T-helper 2 cell treated with Interferon-gamma antibody and Interleukin-4, amounts not matched to agents 5 μg/mL and 100 μg/mL, for 36 hours (primary cell): Measurements from ENCODE around the gene FCN1.
"Not testable (repeated sequence)": the region's sequence is repeated elsewhere in the genome, so short reads cannot be mapped to it uniquely, and the experiment has no call there.

Experiments used
- DNase-seq: peaks from one replicate; pipeline ENCODE4 v3.0.0; 2021; ENCODE audit warnings: low spot score
- H3K27ac Mint-ChIP-seq: one replicate; pipeline ENCODE4 v1.8.0; 2021; ENCODE audit warnings: mild to moderate bottlenecking, mixed read lengths
- H3K27me3 Mint-ChIP-seq: one replicate; pipeline ENCODE4 v1.8.0; 2021; ENCODE audit warnings: low read depth, mixed read lengths
- H3K36me3 Mint-ChIP-seq: one replicate; pipeline ENCODE4 v1.8.0; 2021; ENCODE audit warnings: low read depth, mixed read lengths
- H3K4me1 Mint-ChIP-seq: one replicate; pipeline ENCODE4 v1.8.0; 2021; ENCODE audit warnings: low read depth, mixed read lengths
- H3K4me3 Mint-ChIP-seq: one replicate; pipeline ENCODE4 v1.8.0; 2022; ENCODE audit warnings: mild to moderate bottlenecking, moderate library complexity, mixed read lengths
- H3K9me3 Mint-ChIP-seq: one replicate; pipeline ENCODE4 v1.8.0; 2021; ENCODE audit warnings: mixed read lengths

FCN1 gene

GRCh38 chr9:134959126-134959970 lies 41.6 kb upstream of the FCN1 start:
- H3K27ac Mint-ChIP-seq = no peak overlapping the region
- no peaks in the 10 kb centered on the region for H3K9me3 Mint-ChIP-seq
- H3K27me3 Mint-ChIP-seq = no peaks in the 10 kb centered on the region
- H3K4me1 Mint-ChIP-seq = no peaks in the 10 kb centered on the region
- no peaks in the 10 kb centered on the region for H3K36me3 Mint-ChIP-seq
- no peak overlapping the region for H3K4me3 Mint-ChIP-seq
- DNase-seq = no peak

GRCh38 chr9:134957945-134958227 lies 40.2 kb upstream of the FCN1 start:
- Mint-ChIP-seq H3K27ac (no peak overlapping the region), H3K4me3 (no peak overlapping the region), H3K4me1 (no peaks in the 10 kb centered on the region), H3K9me3 (no peaks in the 10 kb centered on the region), H3K27me3 (no peaks in the 10 kb centered on the region), H3K36me3 (no peaks in the 10 kb centered on the region)
- DNase-seq = no peak

GRCh38 chr9:134957165-134957944 lies 39.6 kb upstream of the FCN1 start:
- Mint-ChIP-seq H3K4me3 (no peak overlapping the region), H3K27me3 (no peaks in the 10 kb centered on the region), H3K9me3 (no peaks in the 10 kb centered on the region), H3K4me1 (no peaks in the 10 kb centered on the region), H3K27ac (no peak overlapping the region), H3K36me3 (no peaks in the 10 kb centered on the region)
- DNase-seq = no peak

- not testable (repeated sequence) for H3K9me3 Mint-ChIP-seq, DNase-seq, H3K4me3 Mint-ChIP-seq, H3K27ac Mint-ChIP-seq, H3K4me1 Mint-ChIP-seq, H3K27me3 Mint-ChIP-seq, H3K36me3 Mint-ChIP-seq
Measured at GRCh38 chr9:134956387-134956786, 38.7 kb upstream of the FCN1 start.

- no peaks in the 10 kb centered on the region for H3K36me3 Mint-ChIP-seq
- H3K4me3 Mint-ChIP-seq = no peak overlapping the region
- DNase-seq = no peak
- no peak overlapping the region for H3K27ac Mint-ChIP-seq
- no peaks in the 10 kb centered on the region for H3K4me1 Mint-ChIP-seq
- H3K27me3 Mint-ChIP-seq = no peaks in the 10 kb centered on the region
- H3K9me3 Mint-ChIP-seq = no peaks in the 10 kb centered on the region
Measured at GRCh38 chr9:134955801-134956200, 38.1 kb upstream of the FCN1 start.

GRCh38 chr9:134955156-134955555 lies 37.4 kb upstream of the FCN1 start:
- no peak for DNase-seq
- Mint-ChIP-seq H3K4me3 (no peak overlapping the region), H3K9me3 (no peaks in the 10 kb centered on the region), H3K4me1 (no peaks in the 10 kb centered on the region), H3K36me3 (no peaks in the 10 kb centered on the region), H3K27me3 (no peaks in the 10 kb centered on the region), H3K27ac (no peak overlapping the region)

GRCh38 chr9:134951994-134952393 lies 34.3 kb upstream of the FCN1 start:
- Mint-ChIP-seq H3K4me3 (no peak overlapping the region), H3K27me3 (no peaks in the 10 kb centered on the region), H3K4me1 (no peaks in the 10 kb centered on the region), H3K36me3 (no peaks in the 10 kb centered on the region), H3K27ac (no peak overlapping the region), H3K9me3 (no peaks in the 10 kb centered on the region)
- DNase-seq = no peak

- Mint-ChIP-seq H3K4me3 (no peak overlapping the region), H3K9me3 (no peaks in the 10 kb centered on the region), H3K27me3 (no peaks in the 10 kb centered on the region), H3K36me3 (no peaks in the 10 kb centered on the region), H3K4me1 (no peaks in the 10 kb centered on the region), H3K27ac (no peak overlapping the region)
- DNase-seq = no peak
Measured at GRCh38 chr9:134951461-134951860, 33.7 kb upstream of the FCN1 start.

- Mint-ChIP-seq H3K4me1 (no peaks in the 10 kb centered on the region), H3K27me3 (no peaks in the 10 kb centered on the region), H3K4me3 (no peak overlapping the region), H3K9me3 (no peaks in the 10 kb centered on the region), H3K36me3 (no peaks in the 10 kb centered on the region), H3K27ac (no peak overlapping the region)
- DNase-seq = no peak
Measured at GRCh38 chr9:134950386-134951210, 32.9 kb upstream of the FCN1 start.

- DNase-seq = no peak
- no peaks in the 10 kb centered on the region for H3K27me3 Mint-ChIP-seq
- H3K4me1 Mint-ChIP-seq = no peaks in the 10 kb centered on the region
- H3K36me3 Mint-ChIP-seq = no peaks in the 10 kb centered on the region
- H3K27ac Mint-ChIP-seq = no peak overlapping the region
- no peaks in the 10 kb centered on the region for H3K9me3 Mint-ChIP-seq
- no peak overlapping the region for H3K4me3 Mint-ChIP-seq
Measured at GRCh38 chr9:134949681-134950385, 32.1 kb upstream of the FCN1 start.

- no peaks in the 10 kb centered on the region for H3K4me1 Mint-ChIP-seq
- H3K27me3 Mint-ChIP-seq = no peaks in the 10 kb centered on the region
- DNase-seq = no peak
- H3K4me3 Mint-ChIP-seq = no peak overlapping the region
- no peak overlapping the region for H3K27ac Mint-ChIP-seq
- no peaks in the 10 kb centered on the region for H3K36me3 Mint-ChIP-seq
- H3K9me3 Mint-ChIP-seq = no peaks in the 10 kb centered on the region
Measured at GRCh38 chr9:134948149-134948548, 30.4 kb upstream of the FCN1 start.

- no peaks in the 10 kb centered on the region for H3K36me3 Mint-ChIP-seq
- H3K27me3 Mint-ChIP-seq = no peaks in the 10 kb centered on the region
- no peak overlapping the region for H3K27ac Mint-ChIP-seq
- DNase-seq = no peak
- no peaks in the 10 kb centered on the region for H3K4me1 Mint-ChIP-seq
- H3K4me3 Mint-ChIP-seq = no peak overlapping the region
- H3K9me3 Mint-ChIP-seq = no peaks in the 10 kb centered on the region
Measured at GRCh38 chr9:134947265-134947955, 29.7 kb upstream of the FCN1 start.

GRCh38 chr9:134946663-134947062 lies 29.0 kb upstream of the FCN1 start:
- DNase-seq = no peak
- Mint-ChIP-seq H3K27ac (no peak overlapping the region), H3K4me1 (no peaks in the 10 kb centered on the region), H3K4me3 (no peak overlapping the region), H3K36me3 (no peaks in the 10 kb centered on the region), H3K27me3 (no peaks in the 10 kb centered on the region), H3K9me3 (no peaks in the 10 kb centered on the region)
